Right lobe of liver (tissue), 4 donors: Measurements from ENCODE around the gene C1QTNF6.

Experiments used
- POLR2A ChIP-seq: fragments of 450-650 bp; IDR thresholded peaks from one replicate; pipeline ENCODE4 v1.6.1; 2017; ENCODE audit warnings: antibody characterized with exemption, mild to moderate bottlenecking
- TF ChIP-seq, protein P1 (sequence below), 4 donors: fragments of 200-600 bp in 3 of 4; fragments of 450-650 bp in 1 of 4; IDR thresholded peaks; one replicate each; pipeline versions ENCODE4 v1.5.1 to v1.8.0; 2016 to 2022; ENCODE audit warnings: antibody characterized with exemption in 4 of 4, mild to moderate bottlenecking in 2 of 4
- donor health status: DM: no; HTN: no; CAD: no.
- donor health status: DM: no; HTN: no; CAD: no.
- donor health status: DM: no; HTN: yes; CAD: no.

DNA sequence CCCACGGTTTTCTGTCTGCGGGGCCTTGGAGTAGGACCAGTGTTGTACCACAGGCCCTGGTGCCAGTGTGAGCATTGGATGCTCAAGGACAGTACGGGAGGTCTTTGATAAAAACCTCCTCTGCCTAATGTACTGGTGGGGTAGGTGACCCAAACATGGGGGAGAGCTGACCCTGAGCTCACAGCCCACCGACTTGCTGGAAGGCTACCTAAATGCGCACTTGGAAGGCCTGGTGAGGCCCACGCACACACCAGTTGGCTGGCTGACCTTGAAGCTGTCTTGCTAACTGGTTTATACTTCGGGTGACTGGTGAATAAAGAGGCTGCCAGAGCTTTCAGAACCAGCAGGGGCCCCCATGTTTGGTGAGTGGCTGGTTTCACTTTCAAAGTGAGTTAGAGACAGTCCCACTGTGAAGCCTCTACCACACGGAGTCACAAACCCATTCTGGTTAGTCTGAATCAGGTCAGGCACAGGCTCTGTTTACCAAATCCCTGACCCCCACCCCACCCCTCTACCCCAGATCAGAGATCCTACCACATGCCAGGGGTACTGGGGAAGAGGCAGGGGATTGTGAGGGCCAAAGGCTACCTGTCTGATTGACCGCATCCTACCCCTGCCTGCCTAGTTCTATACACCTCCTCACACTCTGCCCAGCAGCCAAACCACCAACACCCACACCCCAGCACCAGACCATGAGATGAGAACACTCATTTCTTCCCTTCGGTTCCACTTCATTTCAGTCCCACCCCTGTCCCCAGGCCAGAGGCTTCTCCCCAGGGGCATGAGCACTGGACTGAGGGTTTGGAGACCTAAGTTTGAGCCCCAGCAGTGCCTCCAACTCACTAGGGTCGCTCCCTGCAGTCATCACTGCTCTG, 25.6 kb downstream of the C1QTNF6 start:
- TF ChIP-seq, protein P1, sequence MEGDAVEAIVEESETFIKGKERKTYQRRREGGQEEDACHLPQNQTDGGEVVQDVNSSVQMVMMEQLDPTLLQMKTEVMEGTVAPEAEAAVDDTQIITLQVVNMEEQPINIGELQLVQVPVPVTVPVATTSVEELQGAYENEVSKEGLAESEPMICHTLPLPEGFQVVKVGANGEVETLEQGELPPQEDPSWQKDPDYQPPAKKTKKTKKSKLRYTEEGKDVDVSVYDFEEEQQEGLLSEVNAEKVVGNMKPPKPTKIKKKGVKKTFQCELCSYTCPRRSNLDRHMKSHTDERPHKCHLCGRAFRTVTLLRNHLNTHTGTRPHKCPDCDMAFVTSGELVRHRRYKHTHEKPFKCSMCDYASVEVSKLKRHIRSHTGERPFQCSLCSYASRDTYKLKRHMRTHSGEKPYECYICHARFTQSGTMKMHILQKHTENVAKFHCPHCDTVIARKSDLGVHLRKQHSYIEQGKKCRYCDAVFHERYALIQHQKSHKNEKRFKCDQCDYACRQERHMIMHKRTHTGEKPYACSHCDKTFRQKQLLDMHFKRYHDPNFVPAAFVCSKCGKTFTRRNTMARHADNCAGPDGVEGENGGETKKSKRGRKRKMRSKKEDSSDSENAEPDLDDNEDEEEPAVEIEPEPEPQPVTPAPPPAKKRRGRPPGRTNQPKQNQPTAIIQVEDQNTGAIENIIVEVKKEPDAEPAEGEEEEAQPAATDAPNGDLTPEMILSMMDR (IDR thresholded peaks at IDR 0.05), result no peak
- TF ChIP-seq POLR2A, result no peak
